BJ (cell line): ENCODE data around the gene SDK1. TPM values are rescaled to one million over a fixed set of nuclear protein-coding genes. Genes with fewer than 3 reads are reported as not detected.

ENCODE experiments used
- CTCF ChIA-PET: fragments of 350-600 bp; formaldehyde crosslinking; extraction: SDS; loops from one replicate; lab custom pipeline; 2021; ENCODE audit warnings: antibody characterized with exemption, inconsistent platforms; lab: Yijun Ruan, JAX
- POLR2A ChIA-PET: fragments of 300-600 bp; sonication (Branson Sonifier 250); formaldehyde crosslinking; extraction: SDS; loops from one replicate; lab custom pipeline; 2021; ENCODE audit warnings: antibody characterized with exemption; lab: Charles Lee
- DNase-seq: peaks from one replicate; pipeline ENCODE4 v3.0.0-alpha.2; 2011; ENCODE audit warnings: low read depth
- H3K27me3 ChIP-seq: 2 replicates; pipeline ENCODE4 v1.6.0; 2011; ENCODE audit warnings: low read length; ENCODE audit not compliant: control insufficient read depth, insufficient read depth
- H3K36me3 ChIP-seq: 2 replicates; pipeline ENCODE4 v1.5.1; 2011; ENCODE audit warnings: low read length; ENCODE audit not compliant: control insufficient read depth, insufficient read depth
- H3K4me3 ChIP-seq: 2 replicates; pipeline ENCODE4 v1.5.1; 2011; ENCODE audit warnings: low read depth, mild to moderate bottlenecking, control low read depth, low read length
- CTCF ChIP-seq: IDR thresholded peaks from 2 replicates; pipeline ENCODE4 v1.5.1; 2011; ENCODE audit warnings: low read depth, mild to moderate bottlenecking, control low read depth, inconsistent platforms, low read length, moderate library complexity; ENCODE audit not compliant: insufficient read depth
- polyA plus RNA-seq: library from polyadenylated mRNA; depleted of rRNA; stranded (reverse); fragments of >200 nt; gene quantifications from 2 replicates; pipeline ENCODE4 v1.2.3, GENCODE V29; 2011

The SDK1 gene
- polyA plus RNA-seq, 1 experiment: 0.01 TPM

- Histone ChIP-seq H3K27me3 (no peaks in the 10 kb centered on the region), H3K4me3 (no peak overlapping the region), H3K36me3 (no peaks in the 10 kb centered on the region)
- no peak for DNase-seq
- TF ChIP-seq CTCF: no peak
- CTCF ChIA-PET: no interaction called here
- POLR2A ChIA-PET: no interaction called here
These were observed 477.3 kb downstream of the SDK1 start for GRCh38 chr7:3778345-3778744.

- Histone ChIP-seq H3K36me3 (no peaks in the 10 kb centered on the region), H3K4me3 (no peak overlapping the region), H3K27me3 (no peaks in the 10 kb centered on the region)
- CTCF ChIA-PET: no interaction called here
- no peak for DNase-seq
- no peak for TF ChIP-seq CTCF
- POLR2A ChIA-PET: no interaction called here
These were observed 479.0 kb downstream of the SDK1 start for GRCh38 chr7:3780016-3780415.

- TF ChIP-seq CTCF: no peak
- ChIA-PET CTCF (no interaction called here), POLR2A (no interaction called here)
- no peak overlapping the region for H3K4me3 ChIP-seq
- H3K27me3 ChIP-seq: no peaks in the 10 kb centered on the region
- DNase-seq: no peak
- no peaks in the 10 kb centered on the region for H3K36me3 ChIP-seq
These were observed 479.5 kb downstream of the SDK1 start for GRCh38 chr7:3780525-3780924.

- no peak for DNase-seq
- no peaks in the 10 kb centered on the region for H3K27me3 ChIP-seq
- H3K36me3 ChIP-seq: no peaks in the 10 kb centered on the region
- ChIA-PET CTCF (no interaction called here), POLR2A (no interaction called here)
- TF ChIP-seq CTCF: no peak
- no peak overlapping the region for H3K4me3 ChIP-seq
These were observed 480.6 kb downstream of the SDK1 start for GRCh38 chr7:3781607-3782006.

- CTCF ChIA-PET: no interaction called here
- H3K4me3 ChIP-seq: no peak overlapping the region
- no peak for TF ChIP-seq CTCF
- no peak for DNase-seq
- H3K36me3 ChIP-seq: no peaks in the 10 kb centered on the region
- H3K27me3 ChIP-seq: no peaks in the 10 kb centered on the region
- POLR2A ChIA-PET: no interaction called here
These were observed 486.7 kb downstream of the SDK1 start for GRCh38 chr7:3787717-3788264.
